Activated CD4-positive, alpha-beta T cell treated with anti-CD3 and anti-CD28 coated beads, Interleukin-2, amount 50 U/mL, for 4 hours (primary cell): ENCODE results near the gene SLC66A2.
"Not testable (repeated sequence)": the region's sequence is repeated elsewhere in the genome, so short reads cannot be mapped to it uniquely, and the experiment has no call there.

Source experiments
- DNase-seq, 2 experiments: peaks; one replicate each; pipeline ENCODE4 v3.0.0-alpha.2; 2020

SLC66A2 gene

DNA sequence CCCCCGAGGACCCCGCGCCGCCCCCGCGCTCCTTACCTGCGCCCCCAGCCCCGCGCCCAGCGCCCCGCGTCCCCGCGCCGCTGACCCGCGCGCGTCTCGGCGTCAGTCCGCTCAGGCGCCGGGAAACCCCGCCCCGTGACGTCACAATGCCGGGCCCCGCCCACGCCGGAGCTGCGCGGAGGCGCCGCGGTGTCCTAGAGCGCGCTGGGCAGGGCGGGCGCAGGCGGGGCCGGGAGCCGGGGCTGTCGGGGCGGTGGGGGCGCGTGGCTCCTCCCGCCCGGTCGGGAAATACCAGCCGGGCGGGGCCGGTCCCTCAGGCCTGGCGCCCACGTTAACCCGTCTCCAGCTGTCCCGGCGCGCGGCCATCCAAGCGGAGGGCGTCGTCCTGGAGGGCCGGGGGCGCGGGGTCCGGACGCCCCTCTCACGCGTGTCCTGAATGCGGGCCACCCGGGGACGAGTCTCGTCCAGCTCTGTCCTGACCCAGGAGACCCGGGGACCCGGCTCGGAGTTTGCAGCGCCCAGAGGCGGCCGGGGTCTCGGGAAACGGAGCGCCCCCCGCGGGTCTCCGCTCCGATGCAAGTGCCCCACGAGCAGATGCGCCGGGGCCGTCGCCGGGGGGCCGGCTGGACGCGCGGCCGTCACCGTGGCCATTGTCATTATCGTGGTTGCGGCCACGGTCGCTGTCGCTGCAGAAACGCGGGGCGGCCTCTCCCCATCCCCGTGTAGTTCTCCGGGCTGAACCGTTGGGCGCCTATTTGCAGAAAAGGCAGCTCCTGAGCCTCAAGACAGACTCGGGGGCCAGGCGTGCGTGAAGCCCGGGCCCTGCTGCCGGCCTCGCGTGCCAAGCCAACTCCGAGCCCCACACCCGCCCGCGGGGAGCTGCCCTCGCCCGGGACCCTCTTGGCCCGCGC is at the start of gene SLC66A2:
SLC66A2 (minus strand) TSS at position 109 of the 911 bp plus-strand sequence. CDS start 727 bp downstream, outside the sequence.
- DNase-seq = peak; percentile 93

DNA sequence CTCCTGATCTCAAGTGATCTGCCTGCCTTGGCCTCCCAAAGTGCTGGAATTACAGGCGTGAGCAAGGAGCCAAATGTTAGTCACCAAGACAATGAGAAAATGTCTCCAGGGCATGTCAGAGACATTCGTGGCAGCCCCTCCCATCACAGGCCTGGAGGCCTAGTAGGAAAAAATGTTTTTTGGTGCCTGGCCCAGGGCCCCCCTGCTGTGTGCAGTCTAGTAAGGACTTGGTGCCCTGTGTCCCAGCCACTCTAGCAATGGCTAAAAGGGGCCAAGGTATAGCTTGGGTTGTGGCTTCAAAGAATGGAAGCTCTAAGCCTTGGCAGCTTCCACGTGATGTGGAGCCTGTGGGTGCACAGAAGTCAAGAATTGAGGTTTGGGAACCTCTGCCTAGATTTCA is 49.4 kb upstream of the SLC66A2 start:
- no peak for DNase-seq

GRCh38 chr18:79999701-80000100 is 48.2 kb upstream of the SLC66A2 start:
- DNase-seq = not testable (repeated sequence)

DNA sequence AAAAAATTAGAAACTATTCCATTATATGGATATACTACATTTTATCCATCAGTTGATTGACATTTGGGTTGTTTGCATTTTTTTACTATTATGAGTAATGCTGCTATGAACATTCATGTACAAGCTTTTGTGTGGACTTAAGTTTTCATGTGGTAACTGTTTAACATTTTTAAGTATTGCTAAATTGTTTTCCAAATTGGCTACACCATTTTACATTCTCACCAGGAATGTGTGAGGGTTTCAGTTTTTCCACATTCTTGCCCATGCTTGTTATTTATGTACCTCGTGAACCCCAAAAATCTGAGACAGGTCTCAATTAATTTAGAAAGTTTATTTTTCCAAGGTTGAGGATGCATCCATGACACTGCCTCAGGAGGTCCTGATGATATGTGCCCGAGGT is 40.0 kb upstream of the SLC66A2 start:
- DNase-seq = no peak

DNA sequence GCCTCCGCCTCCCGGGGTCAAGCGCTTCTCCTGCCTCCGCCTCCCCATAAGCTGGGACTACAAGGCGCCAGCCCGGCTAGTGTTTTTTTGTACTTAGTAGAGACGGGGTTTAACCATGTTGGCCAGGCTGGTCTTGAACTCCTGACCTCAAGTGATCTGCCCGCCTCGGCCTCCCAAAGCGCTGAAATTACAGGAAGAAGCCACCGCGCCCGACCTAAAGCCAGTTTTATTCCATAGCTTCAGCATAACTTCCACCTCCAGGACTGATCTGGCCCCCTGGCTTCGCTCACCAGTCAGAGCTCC is 37.7 kb upstream of the SLC66A2 start:
- no peak for DNase-seq

DNA sequence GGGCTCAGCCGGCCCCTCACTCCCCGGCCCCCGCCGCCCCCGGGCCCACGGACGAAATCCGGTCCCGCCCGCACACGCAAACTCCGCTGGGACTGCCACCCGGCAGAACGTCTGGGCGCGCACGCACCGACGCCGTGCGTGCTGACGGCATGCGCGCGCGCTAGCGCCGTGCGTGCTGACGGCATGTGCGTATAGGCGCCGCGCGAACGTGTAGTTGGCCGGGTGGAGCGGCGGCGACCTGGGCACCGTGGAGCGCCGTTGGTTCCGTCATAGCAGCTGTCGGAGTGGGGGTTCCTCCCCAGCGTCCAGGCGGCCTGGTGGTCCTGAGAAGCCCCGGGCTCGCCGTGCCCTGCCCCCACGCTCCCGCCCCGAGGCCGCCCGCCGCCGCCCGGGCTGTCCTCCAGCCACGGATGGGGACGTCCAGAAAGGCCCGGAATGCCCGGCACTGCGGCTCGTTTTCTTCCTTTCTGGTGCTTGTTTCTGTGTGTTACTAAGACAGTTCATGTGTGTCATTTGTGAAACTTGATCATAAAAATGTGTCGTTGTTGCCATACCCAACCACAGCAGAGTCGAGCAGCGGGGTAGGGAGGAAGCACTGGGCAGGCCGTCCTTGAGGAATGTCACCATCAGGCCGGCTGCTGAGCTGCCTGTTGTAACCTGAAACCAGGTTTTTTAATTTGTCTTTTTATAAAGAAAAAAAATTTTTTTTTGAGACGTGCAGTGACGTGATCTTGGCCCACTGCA is 37.2 kb upstream of the SLC66A2 start, which contains the start of gene TXNL4A:
TXNL4A (minus strand) TSS at position 113 of the 744 bp plus-strand sequence. CDS start 171 bp downstream, outside the sequence.
- peak; percentile 76 to 78 for DNase-seq

GRCh38 chr18:79988071-79988450 is 36.6 kb upstream of the SLC66A2 start:
- DNase-seq = peak; percentile 29 to 36

DNA sequence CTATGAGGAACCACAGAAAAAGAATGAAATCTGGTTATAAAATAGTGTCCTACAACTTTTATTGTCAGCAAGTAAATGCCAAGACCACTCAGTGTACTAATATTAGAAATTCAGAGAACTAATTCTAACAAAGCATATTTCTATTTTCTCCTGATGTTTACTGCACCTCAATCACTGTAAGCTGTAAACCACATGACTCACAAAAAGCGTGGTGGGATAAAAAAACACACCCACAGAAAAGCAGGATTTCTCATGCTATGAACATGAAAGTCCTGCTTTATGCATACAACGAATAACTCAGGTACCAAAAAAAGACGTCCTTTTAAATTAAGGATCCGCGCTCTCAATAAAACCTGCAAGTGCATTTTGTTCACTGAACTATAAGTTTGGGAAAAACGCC is 36.1 kb upstream of the SLC66A2 start:
- DNase-seq = no peak

DNA sequence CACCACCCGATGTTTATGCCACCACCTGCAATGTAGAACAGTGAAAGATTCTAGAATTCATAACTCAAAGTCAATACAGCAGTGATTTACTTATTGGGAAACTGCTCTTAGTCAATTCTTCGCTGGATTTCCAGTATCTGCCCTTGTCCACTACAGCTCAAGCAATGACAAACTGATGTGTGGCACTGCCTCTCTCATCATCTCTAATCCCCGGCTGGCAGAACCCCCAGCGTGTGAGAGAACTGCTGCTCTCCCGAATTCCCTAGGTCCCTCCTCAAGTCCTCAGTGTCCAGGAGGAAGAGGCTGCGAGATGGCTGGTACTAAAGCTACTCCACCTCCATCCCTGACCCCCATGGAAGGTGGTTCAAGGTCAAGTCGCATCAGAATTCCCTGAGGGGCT is 35.3 kb upstream of the SLC66A2 start:
- DNase-seq = no peak

- no peak for DNase-seq
Observed at GRCh38 chr18:79985172-79985571, 33.7 kb upstream of the SLC66A2 start.

DNA sequence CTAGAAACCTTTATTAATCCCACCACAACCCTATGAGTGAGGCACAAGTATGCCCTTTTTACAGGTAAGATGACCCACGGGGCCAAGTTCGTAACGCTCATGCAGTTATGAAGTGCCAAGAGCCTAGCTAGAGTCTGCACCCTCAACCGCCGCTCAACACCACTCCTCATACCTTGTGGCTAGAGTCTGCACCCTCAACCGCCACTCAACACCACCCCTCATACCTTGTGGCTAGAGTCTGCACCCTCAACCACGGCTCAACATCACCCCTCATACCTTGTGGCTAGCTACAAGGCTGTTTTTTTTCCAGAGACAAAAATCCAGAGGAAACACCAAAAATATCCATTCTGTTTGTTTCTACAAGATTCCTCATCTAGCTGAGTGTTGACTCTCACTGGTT is 32.3 kb upstream of the SLC66A2 start:
- no peak for DNase-seq

DNA sequence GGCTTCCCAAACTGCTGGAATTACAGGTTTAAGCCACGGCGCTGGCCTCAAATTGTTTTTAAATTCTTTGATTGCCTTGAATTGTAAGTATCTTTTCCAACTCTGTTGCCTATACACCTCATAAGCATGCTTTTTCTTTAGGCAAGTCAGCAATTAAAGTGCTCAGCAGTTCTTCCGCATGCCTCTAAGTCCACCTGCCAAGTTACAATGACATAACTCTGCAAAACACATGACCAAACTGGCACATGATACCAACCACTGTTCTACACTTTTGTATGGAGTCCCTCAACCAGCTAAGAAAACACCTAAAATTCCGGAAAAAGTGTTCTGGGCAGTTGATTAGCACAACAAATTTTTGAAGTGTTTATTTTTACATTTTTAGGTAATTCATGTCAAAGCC is 31.8 kb upstream of the SLC66A2 start:
- DNase-seq = no peak

DNA sequence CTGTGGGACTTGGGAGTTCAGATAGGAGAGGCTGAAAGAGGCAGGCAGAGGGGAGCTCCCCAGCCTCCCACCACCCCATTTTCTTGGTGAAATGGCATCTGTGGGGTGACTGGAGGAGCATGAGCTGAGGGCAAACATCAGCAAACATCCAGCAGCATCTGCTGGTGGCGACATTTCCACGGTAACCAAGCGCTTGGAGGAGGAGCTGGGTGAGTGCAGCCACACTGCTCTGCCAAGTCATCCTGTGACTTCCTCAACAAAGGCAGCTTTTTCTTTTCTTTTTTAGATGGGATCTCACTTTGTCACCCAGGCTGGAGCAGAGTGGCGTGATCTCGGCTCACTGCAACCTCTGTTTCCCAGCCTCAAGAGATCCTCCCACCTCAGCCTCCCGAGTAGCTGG is 31.3 kb upstream of the SLC66A2 start:
- DNase-seq = no peak

DNA sequence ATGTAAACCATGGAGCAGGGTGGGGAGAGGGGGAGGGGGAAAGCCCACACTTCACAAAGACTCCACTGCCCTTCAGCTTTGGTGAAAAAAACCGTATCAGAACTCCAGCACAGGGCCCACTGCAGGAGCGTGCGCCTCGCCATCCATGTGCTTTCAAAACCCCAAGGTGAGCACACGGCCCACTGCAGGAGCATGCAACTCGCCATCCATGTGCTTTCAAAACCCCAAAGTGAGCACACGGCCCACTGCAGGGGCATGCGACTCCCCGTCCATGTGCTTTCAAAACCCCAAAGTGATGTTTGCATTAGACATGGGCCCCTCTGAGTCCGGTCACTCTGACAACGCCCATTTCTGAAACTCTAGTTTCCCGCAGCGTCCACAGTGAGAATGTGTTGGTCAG is 29.1 kb upstream of the SLC66A2 start:
- no peak for DNase-seq

- no peak for DNase-seq
Observed at GRCh38 chr18:79979843-79980242, 28.4 kb upstream of the SLC66A2 start.

DNA sequence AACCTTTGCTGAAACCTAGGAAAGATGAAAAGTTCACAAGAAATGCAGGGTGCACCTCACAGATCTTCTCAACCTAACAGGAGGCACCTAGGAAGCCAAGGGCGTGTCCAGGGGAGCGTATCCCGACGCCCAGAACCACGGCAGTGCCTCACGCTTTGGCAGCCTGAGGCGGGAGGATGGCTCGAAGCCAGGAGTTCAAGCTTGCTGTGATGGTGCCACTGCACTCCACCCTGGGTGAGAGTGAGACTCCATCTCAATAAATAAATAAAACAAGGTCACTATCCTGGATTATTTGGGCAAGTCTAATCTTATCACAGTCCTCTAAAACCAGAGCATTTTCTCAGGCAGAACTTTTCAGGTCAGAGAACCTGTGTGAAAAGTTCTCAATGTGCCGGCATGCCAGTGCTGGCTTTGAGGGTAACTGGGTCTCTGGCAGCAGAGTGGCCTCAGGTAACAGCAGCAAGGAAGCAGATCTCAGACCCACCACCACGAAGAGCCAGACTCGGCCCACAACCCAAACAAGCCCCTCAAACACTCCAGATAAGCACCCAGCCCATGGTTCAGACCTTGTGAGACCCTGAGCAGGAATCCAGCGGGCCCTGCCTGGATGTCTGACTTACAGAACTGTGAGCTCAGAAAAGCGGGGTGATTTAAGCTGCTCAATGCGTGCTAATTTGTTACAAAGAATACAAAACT is 24.7 kb upstream of the SLC66A2 start:
- no peak for DNase-seq

GRCh38 chr18:79975043-79975442 is 23.6 kb upstream of the SLC66A2 start:
- DNase-seq = no peak

- DNase-seq = no peak
Observed at GRCh38 chr18:79974025-79974654, 22.7 kb upstream of the SLC66A2 start.

DNA sequence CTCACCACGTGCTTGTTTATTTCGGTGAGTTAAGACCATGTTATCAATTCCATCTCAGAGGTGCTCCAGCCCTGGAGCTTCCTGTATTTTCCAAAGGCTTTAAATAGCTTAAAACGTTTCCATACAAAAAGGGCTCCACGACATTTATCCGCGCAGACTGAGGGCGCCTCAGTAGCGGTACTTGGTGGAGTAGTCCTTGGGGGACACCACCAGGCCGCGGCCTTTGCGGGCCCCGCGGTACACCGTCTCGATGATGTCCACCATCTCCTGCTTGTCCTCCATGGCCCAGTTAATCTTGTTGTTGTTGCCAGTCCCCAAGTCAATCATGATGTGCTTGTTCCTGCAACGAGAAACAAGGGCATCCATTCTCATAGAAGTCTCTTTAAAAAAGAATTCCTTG is 22.1 kb upstream of the SLC66A2 start:
- DNase-seq = no peak

DNA sequence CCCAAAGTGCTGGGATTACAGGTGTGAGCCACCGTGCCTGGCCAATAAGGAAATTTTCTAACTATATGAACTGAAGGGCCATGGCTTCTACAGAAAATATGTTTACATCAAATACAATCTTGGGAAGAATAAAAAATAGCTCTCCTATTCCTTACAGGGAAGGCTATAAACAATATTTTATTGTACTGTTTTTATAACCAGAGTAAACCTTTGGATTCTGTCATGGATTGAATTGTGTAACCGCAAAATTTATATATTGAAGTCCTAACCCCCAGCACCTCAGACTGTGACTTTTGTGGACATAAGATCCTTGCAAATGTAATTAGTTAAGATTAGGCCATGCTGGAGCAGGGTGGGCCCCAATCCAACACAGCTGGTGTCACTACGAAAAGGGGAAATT is 21.3 kb upstream of the SLC66A2 start:
- no peak for DNase-seq

DNA sequence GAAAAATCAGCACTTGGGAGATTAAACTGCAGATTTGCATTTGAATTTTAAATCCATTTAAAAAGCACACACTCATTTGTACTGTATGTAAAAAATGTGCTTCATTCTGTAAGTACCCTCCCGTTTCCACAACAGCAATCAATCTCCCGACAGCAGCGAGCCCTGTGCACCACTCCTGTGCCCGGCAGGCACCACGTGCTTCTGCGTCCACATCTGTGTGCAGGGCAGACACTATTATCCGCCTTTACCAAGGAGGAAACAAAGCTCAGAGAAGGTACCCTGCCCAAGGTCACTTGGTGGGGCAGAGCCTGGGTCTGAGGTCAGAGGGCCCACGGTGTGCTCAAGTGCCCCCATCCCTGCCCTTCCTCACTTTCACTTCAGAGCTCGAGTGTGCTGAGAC is 20.5 kb upstream of the SLC66A2 start:
- no peak for DNase-seq

GRCh38 chr18:79971211-79971952 is 19.9 kb upstream of the SLC66A2 start:
- DNase-seq = no peak
